ENCODE measurements around the gene SKIL. TPM values are rescaled to one million over a fixed set of nuclear protein-coding genes. Genes with fewer than 3 reads are reported as not detected.

The SKIL gene
- total RNA-seq, 4 donors from 2014 or later: 15.0 to 26.1 (median 24.8) TPM

- Histone ChIP-seq H3K27ac (peak overlapping the region in 3 of 4 donors; percentile 63 to 87 (median 78)), H3K4me1 (peaks cover 3 to 31% (median 7%) of the 10 kb centered on the region in 3 donors), H3K27me3 (peaks cover 0 to 47% (median 4%) of the 10 kb centered on the region in 4 donors), H3K36me3 (no peaks in the 10 kb centered on the region), H3K9me3 (no peaks in the 10 kb centered on the region), H3K4me3 (peak overlapping the region in 2 of 4 donors; percentile 51 to 67)
- intact Hi-C loops (cut with DNase I): no loop called here
- WGBS, 2 donors: 71 to 86% methylated on average over 1 to 2 of the region's 2 CpGs
- TF ChIP-seq POLR2A (IDR thresholded peaks at IDR 0.05): no peak
- TF ChIP-seq CTCF (IDR thresholded peaks at IDR 0.05): no peak
- DNase-seq: no peak
Observed at GRCh38 chr3:170421758-170422157, 64.2 kb downstream of the SKIL start.

GRCh38 chr3:170423001-170423615 is 65.6 kb downstream of the SKIL start:
- H3K4me3 ChIP-seq: no peak overlapping the region
- no peak for DNase-seq
- H3K27me3 ChIP-seq: peaks cover 0 to 34% (median 4%) of the 10 kb centered on the region in 4 donors
- TF ChIP-seq POLR2A (IDR thresholded peaks at IDR 0.05) (no peak), CTCF (IDR thresholded peaks at IDR 0.05) (no peak)
- no peak overlapping the region for H3K27ac ChIP-seq
- no peaks in the 10 kb centered on the region for H3K9me3 ChIP-seq
- intact Hi-C loops (cut with DNase I): no loop called here
- peaks cover 3 to 29% (median 7%) of the 10 kb centered on the region in 3 donors for H3K4me1 ChIP-seq
- WGBS, 2 donors: 90 to 100% methylated on average over 3 to 5 of the region's 8 CpGs
- no peaks in the 10 kb centered on the region for H3K36me3 ChIP-seq

- no peak overlapping the region for H3K4me3 ChIP-seq
Observed at GRCh38 chr3:170424879-170425278, 67.4 kb downstream of the SKIL start.

GRCh38 chr3:170425491-170426239 is 68.2 kb downstream of the SKIL start:
- DNase-seq: no peak
- WGBS, 2 donors: 62 to 79% methylated on average over 7 to 11 of the region's 11 CpGs
- H3K4me3 ChIP-seq: no peak overlapping the region

More at GRCh38 chr3:170424879-170425278, 67.4 kb downstream of the SKIL start:
- H3K27ac ChIP-seq: no peak overlapping the region
- no peak for DNase-seq
- intact Hi-C loops (cut with DNase I): no loop called here
- peaks cover 0 to 11% (median 0%) of the 10 kb centered on the region in 3 donors for H3K4me1 ChIP-seq
- TF ChIP-seq CTCF (IDR thresholded peaks at IDR 0.05): no peak
- TF ChIP-seq POLR2A (IDR thresholded peaks at IDR 0.05): no peak
- H3K27me3 ChIP-seq: peaks cover 0 to 16% (median 1%) of the 10 kb centered on the region in 4 donors
- H3K9me3 ChIP-seq: no peaks in the 10 kb centered on the region
- 69 to 85% methylated on average over 8 of the region's 8 CpGs for WGBS, 2 donors
- H3K36me3 ChIP-seq: no peaks in the 10 kb centered on the region

GRCh38 chr3:170426240-170426797 is 68.8 kb downstream of the SKIL start:
- intact Hi-C loops (cut with DNase I): no loop called here
- Histone ChIP-seq H3K27me3 (peaks cover 0 to 2% (median 0%) of the 10 kb centered on the region in 4 donors), H3K4me3 (no peak overlapping the region), H3K9me3 (no peaks in the 10 kb centered on the region), H3K27ac (no peak overlapping the region), H3K4me1 (peaks cover 0 to 5% (median 0%) of the 10 kb centered on the region in 3 donors), H3K36me3 (no peaks in the 10 kb centered on the region)
- WGBS, 2 donors: 70 to 76% methylated on average over 2 of the region's 2 CpGs
- TF ChIP-seq CTCF (IDR thresholded peaks at IDR 0.05) (no peak), POLR2A (IDR thresholded peaks at IDR 0.05) (no peak)
- no peak for DNase-seq

More at GRCh38 chr3:170425491-170426239, 68.2 kb downstream of the SKIL start:
- peaks cover 0 to 5% (median 0%) of the 10 kb centered on the region in 3 donors for H3K4me1 ChIP-seq
- intact Hi-C loops (cut with DNase I): no loop called here
- no peak for TF ChIP-seq POLR2A (IDR thresholded peaks at IDR 0.05)
- H3K27me3 ChIP-seq: peaks cover 0 to 8% (median 0%) of the 10 kb centered on the region in 4 donors
- no peaks in the 10 kb centered on the region for H3K36me3 ChIP-seq
- peak overlapping the region in 1 of 4 donors; percentile 25 for H3K27ac ChIP-seq
- no peaks in the 10 kb centered on the region for H3K9me3 ChIP-seq
